H1 (cell line): ENCODE results near the gene FSIP1. TPM values are rescaled to one million over a fixed set of nuclear protein-coding genes. Genes with fewer than 3 reads are reported as not detected.

Experiments
- CBX5 ChIP-seq: fragments of 300-800, 300-1000 bp; sonication (generic); IDR thresholded peaks from 2 replicates; pipeline ENCODE4 v1.7.1; 2016; ENCODE audit warnings: antibody characterized with exemption, low read length, low read depth
- NANOG ChIP-seq: IDR thresholded peaks from 2 replicates; pipeline ENCODE4 v1.6.1; 2011; ENCODE audit warnings: low read length, low read depth, mild to moderate bottlenecking, inconsistent platforms; ENCODE audit not compliant: insufficient read depth, poor library complexity, severe bottlenecking
- polyA plus RNA-seq, 7 experiments: library from polyadenylated mRNA; depleted of rRNA in 3 of 7; stranded (reverse) in 5 of 7; unstranded in 2 of 7; fragments of >200 nt in 5 of 7; fragments of 200-250 nt in 2 of 7; gene quantifications; 1 replicate in 5 of 7; 2 replicates in 1 of 7; 4 replicates in 1 of 7; pipeline versions ENCODE4 v1.2.1 to v1.2.3, GENCODE V29; 2011 to 2013; ENCODE audit warnings: missing spikeins in 2 of 7, mixed read lengths in 2 of 7
- total RNA-seq: library from RNA; stranded (reverse); fragmentation: NEBNext Ultra II Directional; extraction: Animal tissue kit (Norgen Biotek cat#: 25700); gene quantifications from 2 replicates; pipeline ENCODE4 v1.2.1, GENCODE V29; 2021
- TF ChIP-seq, protein P1 (sequence below): IDR thresholded peaks from 2 replicates; pipeline ENCODE4 v1.6.1; 2012; ENCODE audit warnings: inconsistent platforms

FSIP1 gene
- total and polyA plus RNA-seq, 2 of the 8 experiments (the other 6 are each of a cell fraction or from before 2014, with no cell fraction given): 0.18 to 1.3 TPM

DNA sequence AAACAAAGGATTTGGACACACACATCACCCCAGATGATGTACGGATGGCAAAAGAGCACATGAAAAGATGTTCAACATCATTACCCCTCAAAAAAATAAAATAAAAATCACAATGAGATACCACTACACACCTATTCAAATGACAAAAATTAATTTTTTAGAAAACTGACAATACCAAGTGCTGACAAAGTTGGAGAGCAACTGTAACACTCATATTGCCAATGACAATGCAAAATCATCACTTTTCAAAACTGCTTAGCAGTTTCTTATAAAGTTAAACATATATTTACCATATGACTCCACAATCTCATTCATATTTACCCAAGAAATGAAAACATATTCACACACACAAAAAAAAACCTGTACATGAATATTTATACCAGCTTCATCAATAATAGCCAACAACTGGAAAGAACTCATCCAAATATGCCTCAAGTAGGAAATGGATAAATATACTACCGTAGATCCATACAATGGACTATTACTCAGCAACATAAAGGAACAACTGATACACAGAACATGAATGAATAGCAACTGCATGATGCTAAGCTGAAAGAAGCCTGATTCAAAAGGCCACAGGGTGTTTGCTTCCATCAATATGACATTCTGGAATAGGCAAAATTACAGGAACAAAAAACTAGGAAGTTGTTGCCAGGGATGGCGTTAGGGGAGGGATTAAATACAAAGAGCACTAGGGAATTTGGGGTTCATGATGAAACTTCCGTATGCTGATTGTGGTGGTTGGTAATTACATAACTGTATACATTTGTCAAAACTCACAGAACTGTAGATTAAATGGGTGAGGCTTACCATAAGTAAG, 1.3 kb downstream of the FSIP1 start (continued):
- no peak for TF ChIP-seq CBX5
- TF ChIP-seq, protein P1, sequence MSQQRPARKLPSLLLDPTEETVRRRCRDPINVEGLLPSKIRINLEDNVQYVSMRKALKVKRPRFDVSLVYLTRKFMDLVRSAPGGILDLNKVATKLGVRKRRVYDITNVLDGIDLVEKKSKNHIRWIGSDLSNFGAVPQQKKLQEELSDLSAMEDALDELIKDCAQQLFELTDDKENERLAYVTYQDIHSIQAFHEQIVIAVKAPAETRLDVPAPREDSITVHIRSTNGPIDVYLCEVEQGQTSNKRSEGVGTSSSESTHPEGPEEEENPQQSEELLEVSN: no peak
- TF ChIP-seq NANOG: no peak
- TF ChIP-seq, all 59 proteins: peak for 0
